GM19240 (cell line): ENCODE results near the gene MAP4K3.
"Not testable (repeated sequence)": the region's sequence is repeated elsewhere in the genome, so short reads cannot be mapped to it uniquely, and the experiment has no call there.

Experiments
- DNase-seq: peaks from one replicate; pipeline ENCODE4 v3.0.0; 2011; ENCODE audit warnings: low spot score; ENCODE audit not compliant: insufficient read length

The MAP4K3 gene

GRCh38 chr2:39244241-39244862 is 192.7 kb downstream of the MAP4K3 start:
- not testable (repeated sequence) for DNase-seq

- no peak for DNase-seq
Measured at GRCh38 chr2:39243469-39244123, 193.5 kb downstream of the MAP4K3 start, which contains the start of gene CDKL4. TSS of gene CDKL4 (minus strand) at chr2:39243970.

GRCh38 chr2:39241588-39241987 is 195.5 kb downstream of the MAP4K3 start:
- DNase-seq: no peak

GRCh38 chr2:39240758-39241157 is 196.3 kb downstream of the MAP4K3 start:
- DNase-seq: no peak

- no peak for DNase-seq
Measured at GRCh38 chr2:39234754-39235153, 202.3 kb downstream of the MAP4K3 start.

GRCh38 chr2:39232141-39232540 is 204.9 kb downstream of the MAP4K3 start:
- no peak for DNase-seq

- DNase-seq: no peak
Measured at GRCh38 chr2:39228413-39229209, 208.5 kb downstream of the MAP4K3 start.

GRCh38 chr2:39227628-39228412 is 209.3 kb downstream of the MAP4K3 start:
- DNase-seq: peak; percentile 38

GRCh38 chr2:39225567-39225966 is 211.5 kb downstream of the MAP4K3 start:
- DNase-seq: no peak

GRCh38 chr2:39223909-39224308 is 213.2 kb downstream of the MAP4K3 start:
- DNase-seq: no peak

GRCh38 chr2:39221459-39221858 is 215.6 kb downstream of the MAP4K3 start:
- no peak for DNase-seq

GRCh38 chr2:39220136-39220535 is 216.9 kb downstream of the MAP4K3 start:
- DNase-seq: no peak

GRCh38 chr2:39218391-39218790 is 218.7 kb downstream of the MAP4K3 start:
- DNase-seq: no peak

- no peak for DNase-seq
Measured at GRCh38 chr2:39217192-39217550, 219.9 kb downstream of the MAP4K3 start.

GRCh38 chr2:39216346-39217191 is 220.5 kb downstream of the MAP4K3 start:
- no peak for DNase-seq

- DNase-seq: no peak
Measured at GRCh38 chr2:39215545-39215944, 221.5 kb downstream of the MAP4K3 start.

- DNase-seq: no peak
Measured at GRCh38 chr2:39213015-39213414, 224.1 kb downstream of the MAP4K3 start.

GRCh38 chr2:39210846-39211245 is 226.2 kb downstream of the MAP4K3 start:
- no peak for DNase-seq

GRCh38 chr2:39203382-39203781 is 233.7 kb downstream of the MAP4K3 start:
- no peak for DNase-seq

GRCh38 chr2:39202639-39203369 is 234.3 kb downstream of the MAP4K3 start:
- no peak for DNase-seq
